GM12878 (cell line): Measurements from ENCODE around the gene LOX. TPM values are rescaled to one million over a fixed set of nuclear protein-coding genes. Genes with fewer than 3 reads are reported as not detected.

ENCODE experiments used
- ATAC-seq: fragments of 200-7000 bp; cut with Tn5 transposase; 3 replicates; pipeline ENCODE4 v1.9.1; 2020; ENCODE audit warnings: mild to moderate bottlenecking, moderate library complexity
- BruUV-seq: library from RNA; stranded (reverse); fragments of 400-500 nt; replicated peaks from 2 replicates; lab custom pipeline; 2021; lab: Mats Ljungman, UMichigan
- CTCF ChIA-PET: fragments of 300-600 bp; sonication (Branson Sonifier 250); formaldehyde crosslinking; extraction: SDS; loops from one replicate; lab custom pipeline; 2021; ENCODE audit warnings: inconsistent platforms; lab: Yijun Ruan, JAX
- POLR2A ChIA-PET: fragments of 350-600 bp; formaldehyde crosslinking; extraction: SDS; loops from one replicate; lab custom pipeline; 2021; ENCODE audit warnings: inconsistent platforms; lab: Charles Lee
- RAD21 ChIA-PET: fragments of 300-600 bp; sonication (Branson Sonifier 250); formaldehyde crosslinking; loops from one replicate; lab custom pipeline; 2023; ENCODE audit warnings: antibody characterized with exemption; ENCODE audit not compliant: unreplicated experiment; lab: Charles Lee
- SMC1A ChIA-PET: fragments of 300-600 bp; sonication (Branson Sonifier 250); formaldehyde crosslinking; loops from one replicate; lab custom pipeline; 2023; ENCODE audit not compliant: unreplicated experiment, uncharacterized antibody; lab: Charles Lee
- DNase-seq: peaks from one replicate; pipeline ENCODE4 v3.0.0-alpha.2; 2011; ENCODE audit warnings: low read depth, low spot score
- FAIRE-seq: peaks from 3 replicates; lab custom pipeline; 2011; peaks lifted over from hg19 to GRCh38; lab: Jason Lieb, UNC
- H2AFZ ChIP-seq: 2 replicates; pipeline ENCODE4 v1.6.0; 2011; ENCODE audit warnings: low read depth, low read length, control low read depth; ENCODE audit not compliant: control insufficient read depth
- H3K27ac ChIP-seq: 2 replicates; pipeline ENCODE4 v1.5.1; 2011; ENCODE audit warnings: control low read depth; ENCODE audit not compliant: control insufficient read depth, insufficient read depth
- H3K27me3 ChIP-seq, 2 experiments: replicated peaks in 1 of 2; 2 replicates each; pipeline versions ENCODE4 v1.6.0 to v1.6.1; 2011; ENCODE audit warnings: low read length in 1 of 2; ENCODE audit not compliant: control insufficient read depth in 2 of 2, insufficient read depth in 2 of 2
- H3K36me3 ChIP-seq, 2 experiments: 2 replicates each; pipeline ENCODE4 v1.5.1; 2011; ENCODE audit warnings: low read length in 1 of 2; ENCODE audit not compliant: control insufficient read depth in 2 of 2, insufficient read depth in 2 of 2
- H3K4me1 ChIP-seq: 2 replicates; pipeline ENCODE4 v1.6.1; 2011; ENCODE audit warnings: mild to moderate bottlenecking, low read length, moderate library complexity, mixed read lengths; ENCODE audit not compliant: control insufficient read depth, insufficient read depth
- H3K4me2 ChIP-seq: 2 replicates; pipeline ENCODE4 v1.6.0; 2011; ENCODE audit warnings: control low read depth; ENCODE audit not compliant: control insufficient read depth, insufficient read depth
- H3K4me3 ChIP-seq: fragments of 200-600 bp; sonication (generic); 2 replicates; pipeline ENCODE4 v1.5.1; 2016
- H3K79me2 ChIP-seq: 2 replicates; pipeline ENCODE4 v1.6.0; 2011; ENCODE audit warnings: low read length; ENCODE audit not compliant: control insufficient read depth, insufficient read depth
- H3K9ac ChIP-seq: 2 replicates; pipeline ENCODE4 v1.8.0; 2011; ENCODE audit warnings: low read length, control low read depth, mixed read lengths; ENCODE audit not compliant: control insufficient read depth, insufficient read depth
- H3K9me3 ChIP-seq: replicated peaks from 3 replicates; pipeline ENCODE4 v1.5.1; 2011; ENCODE audit warnings: mild to moderate bottlenecking, low read length; ENCODE audit not compliant: control insufficient read depth, insufficient read depth
- H4K20me1 ChIP-seq: 2 replicates; pipeline ENCODE4 v1.6.0; 2011; ENCODE audit not compliant: control insufficient read depth, insufficient read depth
- BHLHE40 ChIP-seq, 2 experiments: fragments of 450-650 bp in 1 of 2; IDR thresholded peaks; 2 replicates each; pipeline ENCODE4 v1.6.1; 2011 to 2017; ENCODE audit warnings: low read depth in 2 of 2, borderline replicate concordance in 1 of 2, improper control_type of control experiment in 1 of 2, low read length in 1 of 2, mild to moderate bottlenecking in 1 of 2
- CBX5 ChIP-seq: sonication (generic); IDR thresholded peaks from 2 replicates; pipeline ENCODE4 v1.6.1; 2016; ENCODE audit warnings: low read depth, moderate library complexity, mild to moderate bottlenecking, inconsistent platforms
- CEBPB ChIP-seq, 2 experiments: fragments of 150-350 bp in 1 of 2; IDR thresholded peaks; 2 replicates each; pipeline ENCODE4 v1.6.1; 2012 to 2014; ENCODE audit warnings: low read depth in 2 of 2, low read length in 2 of 2, borderline replicate concordance in 1 of 2, inconsistent platforms in 1 of 2
- CHD4 ChIP-seq: fragments of 200-600 bp; sonication (generic); IDR thresholded peaks from 2 replicates; pipeline ENCODE4 v1.6.1; 2016; ENCODE audit warnings: mild to moderate bottlenecking
- ETV6 ChIP-seq, 2 experiments: fragments of 450-650 bp in 1 of 2; IDR thresholded peaks in 1 of 2; conservative IDR thresholded peaks in 1 of 2; 2 replicates each; pipeline ENCODE4 v1.6.1; 2014; ENCODE audit warnings: antibody characterized with exemption in 1 of 2, borderline replicate concordance in 1 of 2, low read depth in 1 of 2, mild to moderate bottlenecking in 1 of 2, moderate library complexity in 1 of 2
- FOS ChIP-seq: IDR thresholded peaks from 3 replicates; pipeline ENCODE4 v1.6.1; 2011; ENCODE audit warnings: borderline replicate concordance; ENCODE audit not compliant: insufficient read length; ENCODE audit errors: extremely low read depth
- FOXM1 ChIP-seq: IDR thresholded peaks from 2 replicates; pipeline ENCODE4 v1.6.1; 2012; ENCODE audit warnings: low read depth, mild to moderate bottlenecking, inconsistent platforms, low read length, moderate library complexity
- NFIC ChIP-seq: IDR thresholded peaks from 2 replicates; pipeline ENCODE4 v1.6.1; 2012; ENCODE audit warnings: low read depth, mild to moderate bottlenecking, inconsistent platforms, low read length, moderate library complexity
- RB1 ChIP-seq: fragments of 450-650 bp; formaldehyde crosslinking; IDR thresholded peaks from 2 replicates; pipeline ENCODE4 v1.6.1; 2017; ENCODE audit warnings: mild to moderate bottlenecking, borderline replicate concordance
- SP1 ChIP-seq: IDR thresholded peaks from one replicate; pipeline ENCODE4 v1.6.1; 2011; ENCODE audit warnings: low read depth, low read length
- SREBF1 ChIP-seq: IDR thresholded peaks from 2 replicates; pipeline ENCODE4 v1.6.1; 2012; ENCODE audit warnings: mild to moderate bottlenecking, low read length
- SREBF2 ChIP-seq: IDR thresholded peaks from 2 replicates; pipeline ENCODE4 v1.6.1; 2012; ENCODE audit warnings: mild to moderate bottlenecking, low read length
- TARDBP ChIP-seq: IDR thresholded peaks from 2 replicates; pipeline ENCODE4 v1.6.1; 2016; ENCODE audit warnings: borderline replicate concordance
- YBX1 ChIP-seq: fragments of 450-650 bp; IDR thresholded peaks from 2 replicates; pipeline ENCODE4 v1.6.1; 2016; ENCODE audit warnings: antibody characterized with exemption
- YY1 ChIP-seq: IDR thresholded peaks from 2 replicates; pipeline ENCODE4 v1.6.1; 2011; ENCODE audit warnings: low read depth, mild to moderate bottlenecking, low read length
- WGBS: methylation state at CpG from one replicate; pipeline ENCODE4 v1.1.6; 2016; ENCODE audit warnings: low lambda C conversion rate; ENCODE audit not compliant: insufficient replicate concordance, insufficient coverage; ENCODE audit errors: missing lambda C conversion rate; 5-methylcytosine and 5-hydroxymethylcytosine counted together
- in situ Hi-C: fragments of 300-500 bp; cut with MboI; formaldehyde crosslinking; loops from 9 replicates; pipeline ENCODE4 v1.14.3; 2018; ENCODE audit warnings: mixed read lengths
- intact Hi-C: fragments of 100-400 bp; cut with micrococcal nuclease; formaldehyde crosslinking; loops from one replicate; pipeline ENCODE4 v1.14.2; 2022; ENCODE audit not compliant: unreplicated experiment
- polyA plus RNA-seq, 11 experiments: library from polyadenylated mRNA; depleted of rRNA in 4 of 11; unstranded in 6 of 11; stranded (reverse) in 5 of 11; fragments of >200 nt; fragmentation: Nextera tagmentation in 4 of 11; fragmentation: Illumina TruSeq in 1 of 11; extraction: Ambion mirVana in 4 of 11; extraction: Trizol in 1 of 11; gene quantifications; 1 replicate in 1 of 11; 2 replicates in 10 of 11; pipeline versions ENCODE4 v1.2.1 to v1.2.3, GENCODE V29; 2011 to 2016; ENCODE audit warnings: inconsistent platforms in 2 of 11, missing spikeins in 2 of 11, low read depth in 1 of 11
- total RNA-seq, 4 experiments: library from RNA; depleted of rRNA in 3 of 4; stranded (reverse); fragments of >200 nt in 3 of 4; fragmentation: Illumina TruSeq in 1 of 4; extraction: Trizol in 1 of 4; gene quantifications; 2 replicates each; pipeline versions ENCODE4 v1.2.1 to v1.2.3, GENCODE V29; 2013 to 2021
- TF ChIP-seq, protein P1 (sequence below): IDR thresholded peaks from 2 replicates; pipeline ENCODE4 v1.6.1; 2012; ENCODE audit warnings: improper control_type of control experiment, low read depth, low read length; ENCODE audit not compliant: insufficient replicate concordance

Gene LOX
- total and polyA plus RNA-seq, 10 of the 15 experiments (the other 5 are each of a cell fraction or from before 2014, with no cell fraction given) = 0.03 to 0.69 (median 0.07) TPM; not detected in 1

DNA sequence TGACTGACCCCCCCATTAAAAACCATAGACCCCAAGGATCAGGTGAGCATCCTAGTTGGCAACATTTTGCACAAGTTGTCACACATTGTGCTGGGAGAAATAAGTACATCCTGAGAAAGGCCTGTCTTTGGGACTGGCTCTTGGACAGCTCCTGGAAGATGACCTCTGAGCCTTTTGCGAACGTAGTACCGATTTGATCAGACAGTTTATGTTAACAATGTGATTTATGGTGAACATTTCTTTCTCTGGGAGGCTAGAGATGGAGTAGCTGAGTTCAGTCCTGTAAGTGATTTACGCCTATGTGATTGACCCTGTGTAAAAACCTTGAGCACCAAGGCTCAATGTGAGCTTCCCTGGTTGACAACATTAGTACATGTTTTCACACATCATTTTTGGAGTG lies 41.7 kb downstream of the LOX start:
- CTCF ChIA-PET = interaction anchor here (1.3 kb wide), 1 partner anchor 20 kb away, joined by 3 read pairs; no protein-coding TSS in a partner anchor
- SMC1A ChIA-PET = interaction anchor here (1.6 kb wide), 1 partner anchor 15 kb away, joined by 5 read pairs; no protein-coding TSS in a partner anchor
- no peak overlapping the region for H3K27ac ChIP-seq
- DNase-seq (no peak), ATAC-seq (no peak), FAIRE-seq (no peak)
- no peak overlapping the region for H3K4me3 ChIP-seq
- no TSS peak for BruUV-seq
- no peaks in the 10 kb centered on the region for H3K36me3 ChIP-seq
- no peaks in the 10 kb centered on the region for H3K4me1 ChIP-seq
- POLR2A ChIA-PET = no interaction called here
- no peaks in the 10 kb centered on the region for H3K9me3 ChIP-seq
- no peak overlapping the region for H3K9ac ChIP-seq
- H3K79me2 ChIP-seq = no peaks in the 10 kb centered on the region
- RAD21 ChIA-PET = no interaction called here
- H3K27me3 ChIP-seq = no peaks in the 10 kb centered on the region
- no peak for TF ChIP-seq YBX1
- no peak for TF ChIP-seq SREBF1
- TF ChIP-seq RB1 = no peak
- TF ChIP-seq TARDBP = no peak
- no peak for TF ChIP-seq CEBPB (IDR thresholded peaks at IDR 0.05; ENCODE audit: borderline replicate concordance in 1 of 2, low read depth in 2 of 2, low read length in 2 of 2)
- TF ChIP-seq FOS = no peak
- no peak for TF ChIP-seq CBX5
- TF ChIP-seq SREBF2 = no peak
- TF ChIP-seq BHLHE40 (IDR thresholded peaks at IDR 0.05; ENCODE audit: borderline replicate concordance in 1 of 2, low read depth in 2 of 2, low read length in 1 of 2) = no peak
- TF ChIP-seq, protein P1, sequence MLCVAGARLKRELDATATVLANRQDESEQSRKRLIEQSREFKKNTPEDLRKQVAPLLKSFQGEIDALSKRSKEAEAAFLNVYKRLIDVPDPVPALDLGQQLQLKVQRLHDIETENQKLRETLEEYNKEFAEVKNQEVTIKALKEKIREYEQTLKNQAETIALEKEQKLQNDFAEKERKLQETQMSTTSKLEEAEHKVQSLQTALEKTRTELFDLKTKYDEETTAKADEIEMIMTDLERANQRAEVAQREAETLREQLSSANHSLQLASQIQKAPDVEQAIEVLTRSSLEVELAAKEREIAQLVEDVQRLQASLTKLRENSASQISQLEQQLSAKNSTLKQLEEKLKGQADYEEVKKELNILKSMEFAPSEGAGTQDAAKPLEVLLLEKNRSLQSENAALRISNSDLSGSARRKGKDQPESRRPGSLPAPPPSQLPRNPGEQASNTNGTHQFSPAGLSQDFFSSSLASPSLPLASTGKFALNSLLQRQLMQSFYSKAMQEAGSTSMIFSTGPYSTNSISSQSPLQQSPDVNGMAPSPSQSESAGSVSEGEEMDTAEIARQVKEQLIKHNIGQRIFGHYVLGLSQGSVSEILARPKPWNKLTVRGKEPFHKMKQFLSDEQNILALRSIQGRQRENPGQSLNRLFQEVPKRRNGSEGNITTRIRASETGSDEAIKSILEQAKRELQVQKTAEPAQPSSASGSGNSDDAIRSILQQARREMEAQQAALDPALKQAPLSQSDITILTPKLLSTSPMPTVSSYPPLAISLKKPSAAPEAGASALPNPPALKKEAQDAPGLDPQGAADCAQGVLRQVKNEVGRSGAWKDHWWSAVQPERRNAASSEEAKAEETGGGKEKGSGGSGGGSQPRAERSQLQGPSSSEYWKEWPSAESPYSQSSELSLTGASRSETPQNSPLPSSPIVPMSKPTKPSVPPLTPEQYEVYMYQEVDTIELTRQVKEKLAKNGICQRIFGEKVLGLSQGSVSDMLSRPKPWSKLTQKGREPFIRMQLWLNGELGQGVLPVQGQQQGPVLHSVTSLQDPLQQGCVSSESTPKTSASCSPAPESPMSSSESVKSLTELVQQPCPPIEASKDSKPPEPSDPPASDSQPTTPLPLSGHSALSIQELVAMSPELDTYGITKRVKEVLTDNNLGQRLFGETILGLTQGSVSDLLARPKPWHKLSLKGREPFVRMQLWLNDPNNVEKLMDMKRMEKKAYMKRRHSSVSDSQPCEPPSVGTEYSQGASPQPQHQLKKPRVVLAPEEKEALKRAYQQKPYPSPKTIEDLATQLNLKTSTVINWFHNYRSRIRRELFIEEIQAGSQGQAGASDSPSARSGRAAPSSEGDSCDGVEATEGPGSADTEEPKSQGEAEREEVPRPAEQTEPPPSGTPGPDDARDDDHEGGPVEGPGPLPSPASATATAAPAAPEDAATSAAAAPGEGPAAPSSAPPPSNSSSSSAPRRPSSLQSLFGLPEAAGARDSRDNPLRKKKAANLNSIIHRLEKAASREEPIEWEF = no peak
- no peak for TF ChIP-seq ETV6 (conservative IDR thresholded peaks at IDR 0.05 in 1 of 2, IDR thresholded peaks at IDR 0.05 in 1 of 2; ENCODE audit: borderline replicate concordance in 1 of 2, low read depth in 1 of 2)
- TF ChIP-seq CHD4 = no peak
- TF ChIP-seq SP1 = no peak
- TF ChIP-seq NFIC = no peak
- no peak for TF ChIP-seq YY1
- no peak for TF ChIP-seq FOXM1
- WGBS = 99% methylated on average over 4 of the region's 4 CpGs
- H2AFZ ChIP-seq = no peak overlapping the region
- in situ Hi-C loops = no loop called here
- H4K20me1 ChIP-seq = no peaks in the 10 kb centered on the region
- intact Hi-C loops = no loop called here
- H3K4me2 ChIP-seq = no peak overlapping the region
